KOPT-K1 (cell line): ENCODE results near the gene ERICH2.
"Not testable (repeated sequence)": the region's sequence is repeated elsewhere in the genome, so short reads cannot be mapped to it uniquely, and the experiment has no call there.

Experiments
- H3K27ac ChIP-seq: fragments of 200-600 bp; sonication (generic); 2 replicates; pipeline ENCODE4 v1.5.1; 2016; ENCODE audit warnings: antibody characterized with exemption, mild to moderate bottlenecking, low read depth, low read length; ENCODE audit not compliant: poor library complexity, severe bottlenecking
- H3K36me3 ChIP-seq: fragments of 200-600 bp; sonication (generic); 2 replicates; pipeline ENCODE4 v1.5.1; 2017; ENCODE audit warnings: antibody characterized with exemption, mild to moderate bottlenecking, low read length, moderate library complexity; ENCODE audit not compliant: insufficient read depth
- H3K9me3 ChIP-seq: fragments of 200-600 bp; sonication (generic); 2 replicates; pipeline ENCODE4 v1.5.1; 2017; ENCODE audit warnings: antibody characterized with exemption, low read length, mild to moderate bottlenecking; ENCODE audit not compliant: insufficient read depth, poor library complexity, severe bottlenecking

Gene ERICH2

DNA sequence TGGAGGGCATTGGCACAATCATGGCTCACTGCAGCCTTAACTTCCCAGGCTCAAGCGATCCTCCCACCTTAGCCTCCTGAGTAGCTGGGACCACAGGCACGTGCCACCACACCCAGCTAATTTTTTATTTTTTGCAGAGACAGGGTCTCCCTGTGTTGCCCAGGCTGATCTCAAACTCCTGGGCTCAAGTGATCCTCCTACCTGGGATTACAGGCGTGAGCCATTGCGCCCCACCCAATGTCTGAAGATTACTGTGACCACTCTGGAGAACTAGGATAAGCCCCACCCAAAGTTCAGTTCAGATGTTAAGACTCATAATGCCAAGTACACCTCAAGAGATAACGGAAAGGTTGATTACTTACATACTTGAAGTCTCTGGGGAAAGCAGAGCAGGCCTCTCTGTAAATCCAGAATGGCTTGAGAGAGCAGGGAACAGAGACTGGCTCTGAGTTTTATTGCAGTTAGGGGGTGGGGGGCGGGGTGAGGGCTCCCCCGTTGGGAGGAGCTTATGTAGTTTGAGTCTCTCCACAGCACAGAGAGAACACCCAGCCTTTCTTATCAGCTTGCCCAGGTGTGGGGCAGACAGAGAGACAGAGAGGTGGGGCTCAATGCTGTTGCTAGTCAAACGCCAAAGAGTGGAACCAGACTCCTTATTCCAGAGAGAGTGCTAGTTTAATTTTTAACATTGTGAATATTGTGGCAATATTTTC is 26.5 kb upstream of the ERICH2 start:
- H3K9me3 ChIP-seq: no peaks in the 10 kb centered on the region
- H3K36me3 ChIP-seq: no peaks in the 10 kb centered on the region
- no peak overlapping the region for H3K27ac ChIP-seq

DNA sequence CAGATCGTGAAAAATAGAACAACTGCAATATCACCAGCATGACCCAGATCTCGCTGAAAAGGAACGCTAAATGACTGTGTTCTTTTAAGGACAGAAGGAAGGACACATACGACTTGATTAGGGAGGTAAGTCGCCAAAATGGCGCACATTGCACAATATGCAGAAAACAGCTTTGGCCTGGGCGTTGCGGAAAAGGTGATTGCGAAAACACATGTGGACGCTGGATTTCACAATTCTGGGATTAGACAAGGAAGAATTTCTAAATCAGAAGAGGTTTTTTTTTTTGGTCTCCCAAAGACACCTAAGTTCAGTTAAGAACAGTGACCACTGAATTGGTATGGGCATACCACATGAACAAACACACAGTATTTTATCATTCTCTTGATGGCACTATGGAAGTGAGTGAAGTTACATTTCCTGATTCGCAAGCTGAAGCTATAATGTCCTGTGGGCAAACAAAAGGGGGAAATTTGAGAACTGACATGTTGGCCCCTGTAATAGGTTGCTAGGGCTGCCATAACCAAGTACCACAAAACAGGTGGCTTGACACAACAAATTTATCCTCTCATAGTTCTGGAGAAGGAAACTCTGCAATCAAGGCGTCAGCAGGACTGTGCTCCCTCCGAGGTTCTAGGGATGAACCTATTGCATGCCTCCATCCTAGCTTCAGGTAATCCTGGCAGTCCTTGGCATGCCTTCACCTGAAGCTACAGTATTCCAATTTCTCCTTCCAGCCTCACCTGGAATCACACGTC is 25.8 kb upstream of the ERICH2 start:
- Histone ChIP-seq H3K9me3 (peaks cover 4% of the 10 kb centered on the region), H3K27ac (no peak overlapping the region), H3K36me3 (no peaks in the 10 kb centered on the region)

DNA sequence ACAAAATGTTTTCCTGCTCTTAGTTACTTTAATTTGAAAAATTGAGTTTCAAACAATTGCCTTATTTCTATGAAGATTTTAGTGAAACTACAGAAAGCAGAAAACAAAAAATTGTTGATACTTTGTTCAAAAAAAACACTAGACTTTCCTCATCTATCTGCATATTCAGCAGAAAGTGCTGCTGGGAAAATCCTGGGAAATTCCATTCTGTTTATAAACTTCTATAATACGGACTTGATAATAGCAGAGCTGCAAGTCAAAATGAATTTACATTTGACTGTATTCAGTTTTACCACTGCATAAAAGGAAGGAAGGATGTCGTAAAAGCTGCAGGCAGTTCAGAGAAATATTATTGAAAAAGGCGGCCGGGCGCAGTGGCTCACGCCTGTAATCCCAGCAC is 24.9 kb upstream of the ERICH2 start:
- Histone ChIP-seq H3K36me3 (no peaks in the 10 kb centered on the region), H3K9me3 (peaks cover 6% of the 10 kb centered on the region), H3K27ac (no peak overlapping the region)

DNA sequence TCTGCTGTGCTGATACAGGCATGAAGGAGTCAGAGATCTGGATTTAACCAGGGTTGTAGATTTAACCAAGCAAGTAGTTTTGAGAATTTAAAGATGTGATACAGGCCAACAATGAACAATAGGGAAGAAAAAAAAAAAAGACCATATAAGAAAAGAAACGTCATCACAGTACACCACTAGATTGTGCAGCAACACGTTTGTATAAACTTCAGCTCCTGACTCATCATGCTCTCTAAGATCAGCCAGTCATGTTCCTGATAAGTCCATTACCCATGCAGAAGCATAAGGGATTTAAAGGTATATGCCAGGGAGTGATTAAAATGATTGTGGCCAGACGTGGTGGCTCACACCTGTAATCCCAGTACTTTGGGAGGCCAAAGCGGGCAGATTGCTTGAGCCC is 22.3 kb upstream of the ERICH2 start:
- Histone ChIP-seq H3K9me3 (peaks cover 6% of the 10 kb centered on the region), H3K27ac (no peak overlapping the region), H3K36me3 (no peaks in the 10 kb centered on the region)

DNA sequence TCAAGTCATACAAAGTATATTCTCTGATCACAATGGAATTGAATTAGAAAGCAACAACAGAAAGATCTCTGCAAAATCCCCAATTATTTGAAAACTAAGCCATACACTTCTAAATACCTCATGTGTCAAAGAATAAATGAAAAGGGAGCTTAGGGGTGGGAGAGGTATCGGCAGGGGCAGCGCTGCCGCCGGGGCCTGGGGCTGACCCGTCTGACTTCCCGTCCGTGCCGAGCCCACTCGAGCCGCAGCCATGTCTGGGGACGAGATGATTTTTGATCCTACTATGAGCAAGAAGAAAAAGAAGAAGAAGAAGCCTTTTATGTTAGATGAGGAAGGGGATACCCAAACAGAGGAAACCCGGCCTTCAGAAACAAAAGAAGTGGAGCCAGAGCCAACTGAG is 18.6 kb upstream of the ERICH2 start:
- not testable (repeated sequence) for H3K36me3 ChIP-seq, H3K27ac ChIP-seq, H3K9me3 ChIP-seq

DNA sequence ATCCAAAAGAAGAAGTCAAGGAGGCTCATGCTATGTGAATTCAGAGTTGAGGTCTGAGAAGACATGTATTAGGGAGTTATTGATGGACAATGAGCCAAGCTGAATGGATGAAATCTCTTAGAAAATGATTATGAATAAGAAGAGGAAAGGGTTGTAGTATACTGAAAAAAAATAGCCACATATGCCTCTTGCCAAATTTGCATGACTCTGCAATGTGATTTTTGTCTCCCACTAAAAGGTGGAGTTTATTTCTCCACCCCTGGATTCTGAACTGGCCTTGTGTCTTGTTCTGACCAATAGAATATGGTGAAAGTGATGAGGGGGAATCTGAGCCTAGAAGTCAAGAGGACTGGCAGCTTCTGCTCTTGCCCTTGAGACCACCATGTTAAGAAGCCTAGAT is 8.6 kb upstream of the ERICH2 start:
- no peak overlapping the region for H3K27ac ChIP-seq
- H3K9me3 ChIP-seq: no peaks in the 10 kb centered on the region
- H3K36me3 ChIP-seq: no peaks in the 10 kb centered on the region

DNA sequence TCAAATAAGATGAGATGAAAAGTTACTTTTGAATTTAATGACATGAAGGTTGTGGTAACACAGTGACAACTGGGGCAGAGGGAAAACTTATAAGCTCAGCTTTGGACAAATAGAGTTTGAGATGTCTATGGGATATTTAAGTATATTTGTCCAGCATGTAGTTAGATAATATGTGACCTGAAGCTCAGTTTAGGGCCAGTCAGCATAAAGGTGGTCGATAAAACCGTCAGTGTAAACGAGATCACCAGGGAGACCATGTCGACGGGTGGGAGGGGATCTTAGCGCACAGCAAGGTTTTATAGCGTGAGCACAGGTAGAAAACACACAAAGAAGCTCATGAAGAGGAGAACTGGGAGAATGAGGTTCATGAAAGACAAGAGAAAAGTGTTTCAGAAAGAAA is 7.4 kb upstream of the ERICH2 start:
- Histone ChIP-seq H3K9me3 (no peaks in the 10 kb centered on the region), H3K36me3 (no peaks in the 10 kb centered on the region), H3K27ac (no peak overlapping the region)

DNA sequence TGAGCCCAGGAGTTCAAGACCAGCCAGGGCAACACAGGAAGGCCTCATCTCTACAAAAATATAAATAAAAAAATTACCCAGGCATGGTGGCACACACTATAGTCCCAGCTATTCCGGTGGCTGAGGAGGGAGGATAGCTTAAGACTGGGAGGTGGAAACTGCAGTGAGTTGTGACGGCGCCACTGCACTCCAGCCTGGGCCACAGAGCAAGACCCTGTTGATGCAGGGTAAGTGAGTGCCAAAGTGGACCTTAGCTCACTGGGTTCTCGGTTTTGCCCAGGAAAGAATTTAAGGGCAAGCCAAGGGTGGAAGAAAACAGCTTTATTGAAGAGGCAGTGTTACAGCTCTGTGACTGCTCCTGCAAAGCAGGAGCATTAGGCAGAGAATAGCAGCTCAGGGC is 6.9 kb upstream of the ERICH2 start:
- Histone ChIP-seq H3K36me3 (no peaks in the 10 kb centered on the region), H3K27ac (no peak overlapping the region), H3K9me3 (no peaks in the 10 kb centered on the region)

DNA sequence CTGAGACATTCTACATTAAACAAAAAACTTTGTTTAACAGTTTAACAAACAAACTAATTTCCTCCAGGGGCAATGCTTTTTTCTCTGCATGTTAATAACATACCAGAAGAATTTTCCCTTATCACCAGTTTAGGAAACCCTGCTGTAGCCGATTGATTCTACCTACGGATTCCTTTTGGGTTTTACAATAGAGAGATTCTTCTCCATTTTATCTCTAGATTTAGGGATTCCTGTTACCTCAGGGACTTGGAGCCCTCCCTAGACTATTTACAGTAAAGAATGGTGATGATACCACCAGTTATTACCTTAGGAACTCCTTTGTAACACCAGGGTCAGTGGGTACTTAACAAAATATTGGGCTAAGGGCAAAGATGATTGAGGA is 5.3 kb upstream of the ERICH2 start:
- H3K27ac ChIP-seq: no peak overlapping the region
- H3K9me3 ChIP-seq: no peaks in the 10 kb centered on the region
- H3K36me3 ChIP-seq: no peaks in the 10 kb centered on the region

DNA sequence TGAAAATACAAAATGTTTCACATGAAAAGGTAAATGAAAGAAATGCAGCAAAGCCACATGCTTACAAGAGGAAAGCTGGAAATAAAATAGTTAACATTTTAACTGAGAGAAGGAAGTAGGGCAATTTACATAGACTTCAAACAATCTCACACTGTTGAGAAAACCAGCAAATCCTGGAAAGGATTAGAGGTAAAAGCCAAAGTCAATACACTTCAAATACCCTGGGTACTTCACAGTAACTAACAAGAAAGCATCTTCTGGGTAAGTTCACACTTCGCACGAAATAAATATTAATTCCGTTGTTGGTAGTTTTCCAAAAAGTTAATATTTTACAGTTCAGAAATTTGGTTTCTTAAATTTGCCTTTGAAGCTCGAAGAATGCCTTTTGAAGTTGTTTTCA is 3.5 kb upstream of the ERICH2 start:
- H3K36me3 ChIP-seq: no peaks in the 10 kb centered on the region
- no peaks in the 10 kb centered on the region for H3K9me3 ChIP-seq
- H3K27ac ChIP-seq: no peak overlapping the region

DNA sequence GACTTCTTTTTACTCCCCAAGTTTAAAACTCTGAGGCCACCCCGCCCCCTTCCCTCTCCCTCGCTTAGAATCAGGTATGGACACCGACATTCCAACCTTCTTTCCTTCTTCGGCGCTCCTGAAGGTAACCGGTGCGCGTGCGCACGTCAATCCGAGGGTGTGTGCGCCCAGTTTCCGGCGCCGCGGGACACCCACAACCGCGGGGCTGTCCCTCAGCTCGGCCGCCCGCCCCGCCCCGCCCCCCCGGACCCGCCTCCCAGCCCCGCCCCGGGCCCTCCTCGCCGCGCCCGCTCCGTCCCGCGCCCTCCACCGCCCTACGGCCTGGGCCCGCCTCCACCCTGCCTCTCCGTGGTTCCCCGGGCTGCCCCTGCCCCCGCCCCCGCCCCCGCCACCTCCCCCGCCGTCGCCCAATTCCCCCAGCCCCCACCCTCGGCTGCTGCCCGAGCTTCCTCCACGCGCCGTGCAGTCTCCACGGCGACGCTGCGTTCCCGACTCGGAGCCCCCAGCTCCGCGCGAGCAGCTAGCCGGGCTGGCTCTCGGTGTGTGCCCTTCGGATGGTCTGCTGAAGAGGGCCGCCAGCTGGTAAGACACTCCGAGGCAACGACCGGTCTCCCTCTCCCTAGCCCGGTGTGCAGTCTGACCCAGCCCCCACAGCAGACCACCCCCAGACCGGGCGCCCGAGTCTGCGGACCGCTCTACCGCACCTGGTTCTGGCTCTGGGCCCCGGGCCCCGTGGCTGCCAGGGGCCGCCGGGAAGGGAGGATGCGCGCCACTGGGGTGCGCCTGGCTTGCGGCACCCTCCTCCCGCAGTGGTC is 635 bp downstream of the ERICH2 start:
- H3K36me3 ChIP-seq: no peaks in the 10 kb centered on the region
- H3K27ac ChIP-seq: no peak overlapping the region

DNA sequence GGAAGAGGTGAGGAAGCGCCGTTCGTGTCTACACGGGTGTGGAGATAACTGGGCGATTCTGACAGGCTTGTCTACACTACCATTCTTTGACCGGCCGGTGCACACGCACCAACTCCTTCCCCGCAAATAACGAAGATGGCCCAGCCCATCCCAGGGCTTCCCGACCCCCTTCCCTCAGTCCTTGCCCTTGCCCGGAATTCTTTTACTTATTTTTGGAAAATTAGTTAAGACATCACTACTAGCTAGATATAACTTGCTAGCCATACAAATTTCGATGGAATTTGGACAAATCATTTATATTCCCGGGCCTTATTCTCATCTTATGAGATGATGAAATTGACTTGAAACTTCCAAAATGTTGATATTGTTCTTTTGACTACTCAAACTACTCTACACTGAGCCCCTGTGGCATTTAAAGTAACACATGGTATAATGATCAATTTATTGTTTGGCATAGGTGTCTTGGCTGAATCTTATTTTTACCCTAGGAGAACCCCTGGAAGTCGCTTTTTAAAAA is 1.3 kb downstream of the ERICH2 start:
- H3K27ac ChIP-seq: no peak overlapping the region
- H3K36me3 ChIP-seq: no peaks in the 10 kb centered on the region
- H3K9me3 ChIP-seq: no peaks in the 10 kb centered on the region

More for the DNA sequence above, 635 bp downstream of the ERICH2 start:
- H3K9me3 ChIP-seq: no peaks in the 10 kb centered on the region

DNA sequence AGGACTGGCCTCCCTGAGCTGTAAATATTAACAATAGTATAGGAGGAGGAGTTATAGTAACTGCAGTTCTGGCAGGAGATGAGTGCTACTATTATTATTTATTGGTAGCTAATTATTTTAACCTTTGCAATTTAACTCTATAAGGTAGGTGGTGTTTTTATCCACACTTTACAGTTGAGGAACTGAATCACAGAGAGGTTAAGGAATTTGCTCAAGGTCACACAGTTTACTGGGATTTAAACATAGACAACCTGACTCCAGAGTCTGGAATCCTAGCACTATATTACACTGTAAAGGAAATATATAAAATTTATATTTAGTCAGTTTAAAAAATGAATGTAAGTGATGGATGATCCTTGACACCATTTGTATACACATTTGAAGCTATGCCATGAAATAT is 2.1 kb downstream of the ERICH2 start:
- no peaks in the 10 kb centered on the region for H3K36me3 ChIP-seq
- H3K9me3 ChIP-seq: no peaks in the 10 kb centered on the region

DNA sequence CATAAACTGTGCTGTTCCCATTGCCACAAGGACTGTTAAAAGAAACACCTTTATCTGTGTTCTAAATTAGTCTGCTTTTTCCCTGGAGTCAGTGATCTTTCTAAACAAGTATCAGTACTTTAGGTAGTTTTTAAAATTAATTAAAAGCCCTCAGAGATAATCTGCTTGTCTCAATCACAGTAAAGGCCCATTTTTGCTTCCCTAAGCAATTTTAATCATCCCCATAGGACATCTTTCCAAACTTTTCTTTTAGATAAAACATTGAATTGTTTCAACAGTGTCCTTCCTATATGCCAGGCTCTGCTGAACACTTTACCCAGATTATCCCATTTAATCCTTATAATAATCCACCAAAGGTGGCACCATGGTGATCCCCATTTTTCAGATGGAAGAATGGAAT is 3.9 kb downstream of the ERICH2 start:
- Histone ChIP-seq H3K27ac (no peak overlapping the region), H3K36me3 (no peaks in the 10 kb centered on the region), H3K9me3 (no peaks in the 10 kb centered on the region)

More for the DNA sequence above, 2.1 kb downstream of the ERICH2 start:
- H3K27ac ChIP-seq: no peak overlapping the region

DNA sequence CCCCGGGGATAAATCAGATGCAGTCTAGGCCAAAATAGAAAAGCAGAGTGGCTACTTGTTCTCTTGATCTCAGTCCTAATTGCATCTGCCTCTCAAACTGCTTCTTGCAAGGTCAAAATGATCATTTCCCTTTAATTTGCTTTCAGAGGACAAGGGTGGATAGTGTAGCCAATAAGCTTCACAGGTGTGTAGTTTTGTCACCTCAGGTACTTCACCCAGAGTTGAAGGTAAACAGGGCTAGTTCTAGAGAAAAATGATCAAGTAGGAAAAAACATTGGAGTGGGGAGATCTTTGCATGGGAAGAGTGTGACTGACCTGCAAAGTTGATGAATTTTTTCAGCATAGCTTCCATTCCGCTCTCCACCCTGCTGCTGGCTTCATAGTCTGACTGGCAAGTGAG is 8.7 kb downstream of the ERICH2 start:
- H3K9me3 ChIP-seq: no peaks in the 10 kb centered on the region
- H3K27ac ChIP-seq: no peak overlapping the region
- no peaks in the 10 kb centered on the region for H3K36me3 ChIP-seq
